ENCODE measurements around the gene TPI1. TPM values are rescaled to one million over a fixed set of nuclear protein-coding genes. Genes with fewer than 3 reads are reported as not detected.

Gene TPI1
- total RNA-seq, 2 donors from 2014 or later: 287 to 322 TPM

GRCh38 chr12:6849976-6850560 lies 17.3 kb upstream of the TPI1 start:
- DNase-seq (ENCODE audit: low spot score) (no peak), ATAC-seq (ENCODE audit: insufficient number of reproducible peaks, low FRiP score, low read depth) (no peak)
- no peaks in the 10 kb centered on the region for H3K27me3 ChIP-seq (replicated peaks; ENCODE audit: insufficient read depth)
- no peak for TF ChIP-seq CTCF (IDR thresholded peaks at IDR 0.05)
- peaks cover 9% of the 10 kb centered on the region for H3K36me3 ChIP-seq
- H3K9me3 ChIP-seq: no peaks in the 10 kb centered on the region
- H3K4me1 ChIP-seq (ENCODE audit: control insufficient read depth in 1 of 2, low read depth in 2 of 2): peaks cover 7 to 16% of the 10 kb centered on the region in 2 donors
- no peak overlapping the region for H3K4me3 ChIP-seq
- H3K27ac ChIP-seq: no peak overlapping the region

GRCh38 chr12:6850796-6851152 lies 16.6 kb upstream of the TPI1 start:
- H3K4me3 ChIP-seq: peak overlapping the region; percentile 92
- DNase-seq (ENCODE audit: low spot score) (no peak), ATAC-seq (ENCODE audit: insufficient number of reproducible peaks, low FRiP score, low read depth) (no peak)
- TF ChIP-seq CTCF (IDR thresholded peaks at IDR 0.05): no peak
- no peaks in the 10 kb centered on the region for H3K27me3 ChIP-seq (replicated peaks; ENCODE audit: insufficient read depth)
- no peaks in the 10 kb centered on the region for H3K9me3 ChIP-seq
- peaks cover 10% of the 10 kb centered on the region for H3K36me3 ChIP-seq
- peaks cover 7 to 16% of the 10 kb centered on the region in 2 donors for H3K4me1 ChIP-seq (ENCODE audit: control insufficient read depth in 1 of 2, low read depth in 2 of 2)
- H3K27ac ChIP-seq: peak overlapping the region in 1 of 2 donors; percentile 90

GRCh38 chr12:6851153-6851920 lies 16.0 kb upstream of the TPI1 start, which contains the start of gene CDCA3:
CDCA3 (minus strand) TSS chr12:6851286; CDS start chr12:6850952, 334 bp downstream.
- no peaks in the 10 kb centered on the region for H3K9me3 ChIP-seq
- peak within 1 kb of the TSS; percentile 90 to 96 for H3K27ac ChIP-seq
- no peaks in the 10 kb centered on the region for H3K27me3 ChIP-seq (replicated peaks; ENCODE audit: insufficient read depth)
- DNase-seq (ENCODE audit: low spot score): peak; percentile 96
- ATAC-seq (ENCODE audit: insufficient number of reproducible peaks, low FRiP score, low read depth): peak; percentile 74
- peaks cover 10% of the 10 kb centered on the region for H3K36me3 ChIP-seq
- H3K4me3 ChIP-seq: peak within 1 kb of the TSS; percentile 92
- H3K4me1 ChIP-seq (ENCODE audit: control insufficient read depth in 1 of 2, low read depth in 2 of 2): peaks cover 7 to 16% of the 10 kb centered on the region in 2 donors
- TF ChIP-seq CTCF (IDR thresholded peaks at IDR 0.05): no peak

- Histone ChIP-seq H3K27me3 (replicated peaks; ENCODE audit: insufficient read depth) (no peaks in the 10 kb centered on the region), H3K9me3 (no peaks in the 10 kb centered on the region), H3K36me3 (peaks cover 18% of the 10 kb centered on the region), H3K4me1 (ENCODE audit: control insufficient read depth in 1 of 2, low read depth in 2 of 2) (peaks cover 7 to 16% of the 10 kb centered on the region in 2 donors), H3K4me3 (peak within 1 kb of the TSS; percentile 92), H3K27ac (peak within 1 kb of the TSS; percentile 90 to 96)
- DNase-seq (ENCODE audit: low spot score): peak; percentile 97
- ATAC-seq (ENCODE audit: insufficient number of reproducible peaks, low FRiP score, low read depth): peak; percentile 84
- TF ChIP-seq CTCF (IDR thresholded peaks at IDR 0.05): peak; percentile 20
Measured at GRCh38 chr12:6851921-6852650, 15.2 kb upstream of the TPI1 start, which contains the start of gene USP5. USP5 (plus strand) TSS chr12:6852150; CDS start chr12:6852180, 30 bp downstream.
